ES-I3 (cell line): ENCODE measurements around the gene MFSD12.
A peak's percentile ranks its signal among the peaks of the same experiment; 100 is the strongest.
"Not testable (repeated sequence)": the region's sequence is repeated elsewhere in the genome, so short reads cannot be mapped to it uniquely, and the experiment has no call there.

ENCODE experiments used
- H3K36me3 ChIP-seq: 2 replicates; pipeline ENCODE4 v1.6.1; 2013; ENCODE audit warnings: mild to moderate bottlenecking, low read length, control low read depth, moderate library complexity; ENCODE audit not compliant: insufficient read depth
- H3K4me1 ChIP-seq: 2 replicates; pipeline ENCODE4 v1.6.1; 2013; ENCODE audit warnings: mild to moderate bottlenecking, control low read depth, low read length; ENCODE audit not compliant: insufficient read depth
- H3K9ac ChIP-seq: 2 replicates; pipeline ENCODE4 v1.6.1; 2013; ENCODE audit warnings: low read depth, mild to moderate bottlenecking, low read length, moderate library complexity
- H3K9me3 ChIP-seq: 2 replicates; pipeline ENCODE4 v1.6.1; 2013; ENCODE audit warnings: mild to moderate bottlenecking, low read length, moderate library complexity; ENCODE audit not compliant: control insufficient read depth, insufficient read depth

Gene MFSD12

DNA sequence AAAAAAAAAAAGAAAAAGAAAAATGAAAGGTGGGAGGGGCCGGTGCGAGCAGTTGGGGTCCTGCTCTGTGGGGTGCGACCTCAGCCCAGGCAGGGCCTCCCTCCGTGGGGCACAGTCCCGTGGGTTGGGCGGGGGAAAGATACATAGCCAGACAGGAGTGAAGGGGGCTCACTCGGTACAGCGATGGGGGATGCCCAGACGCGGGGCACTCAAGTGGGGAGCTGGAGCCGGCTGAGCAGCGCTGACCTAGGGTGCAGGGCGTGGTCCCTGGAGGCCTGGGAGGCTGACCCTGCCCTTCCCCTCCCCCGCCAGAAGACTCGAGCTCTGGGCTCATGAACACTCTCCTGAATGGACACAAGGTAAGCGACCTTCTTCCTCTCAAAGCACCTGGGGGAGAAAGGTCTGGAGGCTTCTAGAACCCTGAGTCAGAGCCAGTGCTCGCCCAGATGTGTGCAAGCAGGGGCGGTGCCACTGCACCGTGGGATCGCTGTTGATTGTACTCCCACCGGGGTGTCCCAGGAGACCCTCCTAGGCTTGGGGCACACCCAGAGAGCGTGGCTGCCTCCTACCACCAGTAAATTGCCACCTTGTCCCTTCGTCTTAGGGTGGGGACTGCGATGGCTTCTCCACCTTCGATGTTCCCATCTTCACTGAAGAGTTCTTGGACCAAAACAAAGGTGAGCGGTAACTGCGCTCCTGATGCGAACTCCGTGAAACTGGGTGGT is 18.7 kb upstream of the MFSD12 start:
- H3K4me1 ChIP-seq: no peaks in the 10 kb centered on the region; the same call in 1 of the 2 replicates
- no peaks in the 10 kb centered on the region for H3K36me3 ChIP-seq
- peak overlapping the region; percentile 57 for H3K9ac ChIP-seq
- no peaks in the 10 kb centered on the region for H3K9me3 ChIP-seq

DNA sequence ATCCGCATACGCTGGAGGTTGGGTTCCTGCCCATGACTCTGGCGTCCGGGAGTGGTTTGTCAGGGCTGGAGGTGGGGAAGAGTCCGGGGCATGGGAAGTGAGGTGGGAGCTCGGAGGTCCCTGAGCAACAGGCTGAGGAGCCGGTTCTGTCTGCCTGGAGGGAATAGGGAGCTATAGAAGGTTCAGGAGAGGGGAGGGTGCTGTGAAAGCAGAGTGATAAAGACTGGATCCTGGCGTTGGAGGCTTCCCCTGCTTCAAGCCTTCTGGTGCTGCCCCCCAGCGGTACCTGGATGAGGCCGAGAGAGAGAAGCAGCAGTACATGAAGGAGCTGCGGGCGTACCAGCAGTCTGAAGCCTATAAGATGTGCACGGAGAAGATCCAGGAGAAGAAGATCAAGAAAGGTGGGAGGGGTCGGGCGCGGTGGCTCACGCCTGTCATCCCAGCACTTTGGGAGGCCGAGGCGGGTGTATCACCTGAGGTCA is 17.9 kb upstream of the MFSD12 start:
- Histone ChIP-seq H3K4me1 (no peaks in the 10 kb centered on the region; the same call in 1 of the 2 replicates), H3K9me3 (no peaks in the 10 kb centered on the region), H3K9ac (no peak overlapping the region), H3K36me3 (no peaks in the 10 kb centered on the region)

DNA sequence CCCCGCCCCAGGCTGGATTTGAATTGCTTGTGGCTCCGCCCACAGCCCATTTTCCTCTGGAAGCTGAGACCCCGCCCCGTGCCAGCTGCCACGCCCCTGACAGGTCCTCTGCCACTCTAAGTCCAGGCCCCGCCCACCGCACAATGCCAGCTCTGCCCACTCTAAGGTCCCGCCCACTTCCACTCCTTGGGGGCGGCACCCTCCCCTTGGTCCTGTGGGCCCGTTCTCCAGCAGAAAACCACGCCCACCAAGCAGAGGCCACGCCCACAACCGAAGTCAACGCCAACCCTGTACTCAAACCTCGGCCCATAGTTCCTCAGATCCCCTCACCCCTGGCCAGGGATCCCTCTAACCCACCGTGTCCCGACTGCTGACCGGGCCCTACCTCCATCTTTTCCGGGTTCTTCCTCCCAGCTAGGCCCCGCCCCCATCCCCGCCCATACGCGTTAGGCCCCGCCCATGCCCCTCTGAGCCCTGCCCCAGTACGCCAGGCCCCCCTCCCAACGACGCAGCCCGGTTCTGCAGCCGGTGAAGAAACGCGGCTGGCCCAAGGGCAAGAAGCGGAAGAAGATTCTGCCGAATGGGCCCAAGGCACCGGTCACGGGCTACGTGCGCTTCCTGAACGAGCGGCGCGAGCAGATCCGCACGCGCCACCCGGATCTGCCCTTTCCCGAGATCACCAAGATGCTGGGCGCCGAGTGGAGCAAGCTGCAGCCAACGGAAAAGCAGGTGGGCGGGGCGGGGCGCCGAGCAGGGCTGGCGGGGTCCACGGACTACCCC is 16.7 kb upstream of the MFSD12 start:
- Histone ChIP-seq H3K9ac (peak overlapping the region; percentile 74), H3K4me1 (no peaks in the 10 kb centered on the region; the same call in 1 of the 2 replicates), H3K9me3 (no peaks in the 10 kb centered on the region), H3K36me3 (no peaks in the 10 kb centered on the region)

DNA sequence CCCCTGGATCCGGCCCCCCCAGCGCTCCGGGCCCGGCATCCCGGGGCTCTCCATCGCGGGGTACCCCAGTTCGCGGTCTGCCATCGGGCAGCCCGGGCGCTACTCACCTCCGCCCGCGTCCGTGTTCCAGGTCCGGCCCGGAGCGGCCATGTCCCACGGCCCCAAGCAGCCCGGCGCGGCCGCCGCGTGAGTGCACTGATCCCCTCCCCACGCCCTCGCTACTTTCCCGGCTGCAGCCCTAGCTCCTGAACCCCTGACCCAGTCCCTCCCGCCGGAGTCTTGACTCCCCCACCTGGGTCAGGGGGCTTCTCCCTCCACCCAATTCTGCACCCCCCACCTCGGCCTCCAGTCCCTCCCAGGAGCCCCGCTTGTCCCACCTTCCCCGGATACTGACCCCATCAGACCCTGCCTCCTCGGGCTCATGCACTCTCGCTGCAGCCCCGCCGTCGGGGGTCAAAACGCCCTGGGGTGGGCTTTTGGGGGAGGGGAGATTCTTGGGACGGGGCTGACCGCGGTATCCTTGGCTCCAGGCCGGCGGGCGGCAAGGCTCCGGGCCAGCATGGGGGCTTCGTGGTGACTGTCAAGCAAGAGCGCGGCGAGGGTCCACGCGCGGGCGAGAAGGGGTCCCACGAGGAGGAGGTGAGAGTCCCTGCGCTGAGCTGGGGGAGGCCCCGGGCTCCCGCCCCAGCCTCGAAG is 15.9 kb upstream of the MFSD12 start:
- peak overlapping the region; percentile 74 for H3K9ac ChIP-seq
- no peaks in the 10 kb centered on the region for H3K9me3 ChIP-seq
- no peaks in the 10 kb centered on the region; the same call in 1 of the 2 replicates for H3K4me1 ChIP-seq
- H3K36me3 ChIP-seq: no peaks in the 10 kb centered on the region

DNA sequence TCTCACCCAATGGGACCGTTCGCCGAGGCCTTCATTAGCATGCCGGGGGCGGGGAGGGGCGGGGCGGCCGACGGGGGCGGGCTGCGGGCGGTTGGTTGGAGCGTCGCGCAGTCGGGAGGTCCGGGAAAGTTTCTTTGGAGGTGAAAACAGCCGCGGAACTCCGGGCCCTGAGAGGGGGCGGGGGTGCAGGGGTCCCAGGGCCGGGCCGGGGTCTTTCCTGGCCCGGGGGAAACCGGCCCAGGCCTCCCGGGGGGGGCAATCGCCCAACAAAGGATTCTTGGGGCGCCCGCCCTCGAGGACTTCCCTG is 15.4 kb upstream of the MFSD12 start, which contains the start of gene HMG20B:
TSS of gene HMG20B (plus strand) at position 90 of the 307 bp plus-strand sequence. CDS start 366 bp downstream, outside the sequence.
- H3K4me1 ChIP-seq: no peaks in the 10 kb centered on the region; the same call in 1 of the 2 replicates
- H3K9ac ChIP-seq: peak within 1 kb of the TSS; percentile 74
- H3K9me3 ChIP-seq: no peaks in the 10 kb centered on the region

DNA sequence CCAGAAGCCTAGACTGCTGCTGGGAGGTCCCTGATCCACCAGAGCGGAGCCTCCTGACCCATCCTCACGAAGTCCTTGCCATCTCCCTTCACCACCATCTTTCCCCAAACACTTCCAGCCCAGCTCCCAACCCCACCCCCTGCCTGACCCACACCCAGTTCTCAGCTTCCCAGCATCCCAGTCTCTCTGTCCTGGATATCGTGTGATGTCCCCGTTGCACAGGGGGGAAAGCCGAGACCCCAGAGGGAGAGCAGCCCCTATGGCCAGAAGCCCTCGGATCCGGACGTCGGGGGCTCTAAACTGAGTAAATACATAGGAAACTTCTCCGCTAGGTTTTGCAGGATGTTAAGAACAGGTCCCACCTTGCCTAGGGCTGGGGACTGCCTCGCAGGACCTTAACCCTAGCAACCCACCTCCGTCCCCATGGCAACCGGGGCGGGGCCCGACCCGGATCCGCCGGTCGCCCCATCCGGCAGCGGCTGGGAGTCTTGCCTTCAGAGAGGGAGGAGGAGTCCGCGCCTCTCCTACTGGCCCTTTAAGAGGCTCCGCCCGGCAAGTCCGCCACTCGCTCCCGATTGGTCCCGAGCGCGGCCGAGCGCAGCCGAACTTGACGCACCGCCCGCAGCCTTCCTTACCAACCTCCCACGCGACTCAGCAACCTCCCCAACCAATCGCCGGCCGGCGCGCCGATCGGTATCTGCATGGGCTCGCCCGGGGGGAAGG is 14.9 kb upstream of the MFSD12 start:
- Histone ChIP-seq H3K9me3 (no peaks in the 10 kb centered on the region), H3K36me3 (no peaks in the 10 kb centered on the region), H3K9ac (peak overlapping the region; percentile 45; the same call in 1 of the 2 replicates), H3K4me1 (no peaks in the 10 kb centered on the region; the same call in 1 of the 2 replicates)

More for the DNA sequence above, 15.4 kb upstream of the MFSD12 start, which contains the start of gene HMG20B:
- no peaks in the 10 kb centered on the region for H3K36me3 ChIP-seq

DNA sequence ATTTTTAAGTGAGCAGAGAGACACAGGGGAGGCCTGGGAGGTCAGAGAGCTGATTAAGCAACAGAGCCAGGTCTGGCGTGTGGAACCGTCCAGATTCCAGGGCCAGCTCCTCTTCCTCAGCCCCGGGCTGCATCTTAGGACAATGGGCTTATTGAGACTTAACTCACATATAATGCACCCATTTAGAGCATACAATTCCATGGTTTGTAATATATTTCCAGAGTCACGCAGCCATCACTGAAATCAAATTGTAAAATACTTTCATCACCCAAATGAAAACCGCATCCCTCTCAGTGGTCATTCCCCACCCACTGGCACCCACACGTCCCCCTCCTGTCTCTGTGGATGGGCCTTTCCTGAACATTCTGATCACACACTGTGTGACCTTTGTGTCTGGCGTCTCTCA is 13.2 kb upstream of the MFSD12 start:
- Histone ChIP-seq H3K4me1 (no peaks in the 10 kb centered on the region; the same call in 1 of the 2 replicates), H3K9ac (no peak overlapping the region), H3K36me3 (no peaks in the 10 kb centered on the region), H3K9me3 (no peaks in the 10 kb centered on the region)

DNA sequence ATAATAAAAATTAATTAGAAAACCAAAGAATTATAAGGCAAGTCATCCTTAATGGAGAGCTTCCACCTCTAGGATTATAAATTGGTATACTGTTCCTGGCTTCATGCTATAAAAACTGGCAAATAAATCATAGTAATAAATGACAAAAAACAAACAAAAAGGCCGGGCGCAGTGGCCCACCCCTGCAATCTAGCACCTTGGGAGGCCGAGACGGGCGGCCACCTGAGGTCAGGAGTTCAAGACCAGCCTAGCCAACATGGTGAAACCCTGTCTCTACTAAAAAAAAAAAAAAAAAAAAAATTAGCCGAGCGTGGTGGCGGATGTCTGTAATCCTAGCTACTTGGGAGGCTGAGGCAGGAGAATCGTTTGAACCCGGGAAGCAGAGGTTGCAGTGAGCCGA is 12.7 kb upstream of the MFSD12 start:
- not testable (repeated sequence) for H3K36me3 ChIP-seq, H3K4me1 ChIP-seq, H3K9me3 ChIP-seq, H3K9ac ChIP-seq

DNA sequence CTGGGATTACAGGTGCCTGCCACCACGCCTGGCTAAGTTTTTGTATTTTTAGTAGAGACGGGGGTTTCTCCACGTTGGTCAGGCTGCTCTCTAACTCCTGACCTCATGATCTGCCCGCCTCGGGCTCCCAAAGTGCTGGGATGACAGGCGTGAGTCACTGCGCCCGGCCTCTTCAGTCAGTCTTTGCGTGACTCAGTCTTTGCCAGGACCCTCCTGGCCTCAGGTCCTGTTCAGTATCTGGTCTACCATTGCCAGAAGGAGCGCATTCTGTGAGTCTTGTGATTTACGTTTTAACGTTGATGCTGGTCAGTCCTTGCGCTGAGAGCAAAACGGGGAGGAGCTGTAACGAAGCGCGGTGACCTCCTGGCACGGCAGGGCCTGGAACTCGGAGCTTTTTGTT is 7.8 kb upstream of the MFSD12 start:
- Histone ChIP-seq H3K9me3 (no peaks in the 10 kb centered on the region), H3K9ac (no peak overlapping the region), H3K4me1 (no peaks in the 10 kb centered on the region; the same call in 1 of the 2 replicates), H3K36me3 (no peaks in the 10 kb centered on the region)

DNA sequence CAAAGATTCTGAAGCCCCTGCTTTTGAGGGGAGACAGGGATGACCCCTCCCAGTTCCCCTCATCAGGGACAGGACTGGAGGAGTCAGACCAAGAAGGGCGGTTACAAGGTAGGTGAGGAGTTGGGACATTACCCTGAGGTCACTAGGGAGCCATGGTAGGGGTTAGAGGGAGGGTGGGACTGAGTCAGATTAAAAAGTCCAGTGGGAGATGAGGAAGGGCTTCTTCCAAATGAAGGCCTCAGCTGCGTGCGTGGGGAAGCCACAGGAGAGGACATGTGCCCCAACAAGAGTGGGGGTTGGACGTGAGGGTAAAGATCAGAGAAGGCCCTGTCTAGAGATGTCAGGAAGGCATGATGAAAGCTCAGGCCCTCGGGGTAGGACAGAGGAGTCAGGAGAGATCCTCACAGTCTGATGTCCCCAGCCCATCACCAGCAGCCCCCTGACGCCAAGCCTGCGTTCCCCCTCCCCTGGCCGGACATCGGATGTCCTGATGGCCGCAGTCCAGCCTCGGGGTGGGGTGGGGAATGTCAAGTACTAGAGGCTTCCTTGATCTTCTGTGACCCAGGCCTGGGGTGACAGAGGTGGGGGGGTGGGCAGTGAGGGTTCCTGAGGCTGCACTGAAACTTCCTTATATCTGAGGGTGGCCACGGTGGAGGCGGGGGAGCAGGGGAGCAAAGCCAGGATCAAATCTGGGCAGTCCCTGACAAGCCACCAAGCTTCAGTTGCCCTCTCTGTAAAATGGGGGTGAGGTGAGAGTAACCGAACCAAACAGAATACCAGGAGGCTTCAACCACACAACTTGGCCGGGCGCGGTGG is 6.5 kb upstream of the MFSD12 start:
- Histone ChIP-seq H3K4me1 (no peaks in the 10 kb centered on the region; the same call in 1 of the 2 replicates), H3K36me3 (no peaks in the 10 kb centered on the region), H3K9ac (no peak overlapping the region), H3K9me3 (no peaks in the 10 kb centered on the region)

DNA sequence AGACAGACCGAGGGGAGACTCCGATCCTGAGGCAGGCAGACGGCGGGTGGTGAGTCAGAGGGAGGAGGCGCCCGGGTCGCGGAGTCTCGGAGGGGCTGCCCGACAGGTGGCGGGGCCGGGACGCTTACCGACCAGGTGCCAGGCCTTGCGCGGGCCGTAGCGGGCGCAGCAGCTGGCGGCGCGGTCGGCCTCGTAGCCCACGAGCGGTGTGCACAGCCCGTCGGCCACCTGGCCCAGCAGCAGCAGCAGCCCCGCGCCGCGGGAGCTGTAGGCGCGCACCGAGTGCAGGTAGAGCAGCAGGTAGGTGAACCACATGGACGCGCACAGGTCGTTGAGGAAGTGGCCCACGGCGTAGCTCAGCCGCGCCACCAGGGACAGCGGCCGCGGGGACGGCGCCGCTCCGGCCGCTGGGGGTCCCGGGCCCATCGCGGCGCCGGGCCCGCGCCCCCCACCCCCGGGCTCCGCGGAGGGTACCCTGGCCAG is 367 bp downstream of the MFSD12 start:
- peak overlapping the region; percentile 81 for H3K9ac ChIP-seq
- no peaks in the 10 kb centered on the region for H3K36me3 ChIP-seq
- H3K9me3 ChIP-seq: no peaks in the 10 kb centered on the region
- H3K4me1 ChIP-seq: peaks cover 3% of the 10 kb centered on the region; the same call in 1 of the 2 replicates

DNA sequence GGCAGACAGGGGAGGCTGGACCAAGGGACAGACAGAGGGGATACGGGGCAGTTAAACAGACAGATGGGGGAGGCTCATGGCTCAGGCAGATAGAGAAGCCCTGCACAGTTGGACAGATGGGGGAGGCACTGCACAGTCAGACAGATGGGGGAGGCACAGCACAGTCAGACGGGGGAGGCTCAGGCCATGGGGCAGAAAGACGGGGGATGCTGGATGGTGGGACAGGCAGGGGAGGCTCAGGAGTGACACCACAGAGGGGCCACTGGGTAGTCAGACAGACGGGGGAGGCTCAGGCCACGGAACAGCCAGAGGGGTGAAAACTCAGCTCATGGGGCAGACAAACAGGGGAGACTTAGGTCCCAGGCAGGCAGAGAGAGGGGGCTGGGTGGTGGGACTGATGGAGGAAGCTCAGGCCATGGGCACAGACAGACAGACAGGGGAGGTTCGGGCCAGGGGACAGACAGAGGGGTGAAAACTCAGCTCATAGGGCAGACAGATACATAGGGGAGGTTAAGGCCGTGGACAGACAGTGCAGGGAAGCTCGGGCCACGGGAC is 886 bp downstream of the MFSD12 start:
- H3K9me3 ChIP-seq: no peaks in the 10 kb centered on the region
- peak overlapping the region; percentile 81 for H3K9ac ChIP-seq
- peaks cover 3% of the 10 kb centered on the region; the same call in 1 of the 2 replicates for H3K4me1 ChIP-seq
- H3K36me3 ChIP-seq: no peaks in the 10 kb centered on the region
